Gastrocnemius medialis (tissue), 4 donors: Measurements from ENCODE around the gene ANKS1B.

ENCODE experiments used
- CTCF ChIP-seq, 5 experiments: fragments of 450-650 bp in 3 of 5; fragments of 200-600 bp in 2 of 5; sonication (generic) in 2 of 5; IDR thresholded peaks in 4 of 5; conservative IDR thresholded peaks in 1 of 5; 1 replicate in 4 of 5; 2 replicates in 1 of 5; pipeline ENCODE4 v1.5.1; 2016 to 2019; ENCODE audit warnings: antibody characterized with exemption in 5 of 5, mild to moderate bottlenecking in 3 of 5, moderate library complexity in 3 of 5
- POLR2A ChIP-seq, 2 donors: fragments of 450-650 bp; IDR thresholded peaks; one replicate each; pipeline ENCODE4 v1.6.1; 2017; ENCODE audit warnings: antibody characterized with exemption in 2 of 2, mild to moderate bottlenecking in 2 of 2, moderate library complexity in 2 of 2

- TF ChIP-seq POLR2A (IDR thresholded peaks at IDR 0.05) (no peak), CTCF (IDR thresholded peaks at IDR 0.05 in 4 of 5, conservative IDR thresholded peaks at IDR 0.05 in 1 of 5) (no peak)
These were observed 64.3 kb downstream of the ANKS1B start for GRCh38 chr12:99920353-99920960.
